Measurements from ENCODE around the gene SRGAP1. TPM values are rescaled to one million over a fixed set of nuclear protein-coding genes. Genes with fewer than 3 reads are reported as not detected.
A peak's percentile ranks its signal among the peaks of the same experiment; 100 is the strongest.
"Not testable (repeated sequence)": the region's sequence is repeated elsewhere in the genome, so short reads cannot be mapped to it uniquely, and the experiment has no call there.

The SRGAP1 gene
- total RNA-seq, 6 experiments from 2014 or later, result 1.3 to 5.0 (median 3.0) TPM

- WGBS (ENCODE audit: insufficient coverage, low coverage, low lambda C conversion rate, missing lambda C conversion rate), result 76% methylated on average over 5 of the region's 9 CpGs
- Histone ChIP-seq H3K4me1 (no peaks in the 10 kb centered on the region), H3K27ac (no peak overlapping the region), H3K27me3 (no peaks in the 10 kb centered on the region), H3K4me3 (no peak overlapping the region), H3K36me3 (no peaks in the 10 kb centered on the region), H3K9me3 (no peaks in the 10 kb centered on the region)
- no peak for DNase-seq
- intact Hi-C loops (cut with DNase I), result loop anchor here (5.0 to 10.0 kb wide), 2 partner anchors 346 to 419 kb away; no protein-coding TSS in a partner anchor
- ATAC-seq, result no peak
- TF ChIP-seq POLR2A (IDR thresholded peaks at IDR 0.05), result no peak
- TF ChIP-seq, protein P1, sequence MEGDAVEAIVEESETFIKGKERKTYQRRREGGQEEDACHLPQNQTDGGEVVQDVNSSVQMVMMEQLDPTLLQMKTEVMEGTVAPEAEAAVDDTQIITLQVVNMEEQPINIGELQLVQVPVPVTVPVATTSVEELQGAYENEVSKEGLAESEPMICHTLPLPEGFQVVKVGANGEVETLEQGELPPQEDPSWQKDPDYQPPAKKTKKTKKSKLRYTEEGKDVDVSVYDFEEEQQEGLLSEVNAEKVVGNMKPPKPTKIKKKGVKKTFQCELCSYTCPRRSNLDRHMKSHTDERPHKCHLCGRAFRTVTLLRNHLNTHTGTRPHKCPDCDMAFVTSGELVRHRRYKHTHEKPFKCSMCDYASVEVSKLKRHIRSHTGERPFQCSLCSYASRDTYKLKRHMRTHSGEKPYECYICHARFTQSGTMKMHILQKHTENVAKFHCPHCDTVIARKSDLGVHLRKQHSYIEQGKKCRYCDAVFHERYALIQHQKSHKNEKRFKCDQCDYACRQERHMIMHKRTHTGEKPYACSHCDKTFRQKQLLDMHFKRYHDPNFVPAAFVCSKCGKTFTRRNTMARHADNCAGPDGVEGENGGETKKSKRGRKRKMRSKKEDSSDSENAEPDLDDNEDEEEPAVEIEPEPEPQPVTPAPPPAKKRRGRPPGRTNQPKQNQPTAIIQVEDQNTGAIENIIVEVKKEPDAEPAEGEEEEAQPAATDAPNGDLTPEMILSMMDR (IDR thresholded peaks at IDR 0.05), result no peak
Observed at GRCh38 chr12:63838411-63838810, 6.1 kb upstream of the SRGAP1 start.

- intact Hi-C loops (cut with DNase I), result no loop called here
- no peak for DNase-seq
- WGBS (ENCODE audit: insufficient coverage, low coverage, low lambda C conversion rate, missing lambda C conversion rate), result 34% methylated on average over 3 of the region's 3 CpGs
- H3K9me3 ChIP-seq, result no peaks in the 10 kb centered on the region
- no peak for ATAC-seq
- no peak overlapping the region for H3K4me3 ChIP-seq
- H3K27ac ChIP-seq, result no peak overlapping the region
- H3K4me1 ChIP-seq, result no peaks in the 10 kb centered on the region
- no peaks in the 10 kb centered on the region for H3K36me3 ChIP-seq
- TF ChIP-seq, protein P1 (IDR thresholded peaks at IDR 0.05), result no peak
- no peak for TF ChIP-seq POLR2A (IDR thresholded peaks at IDR 0.05)
- no peaks in the 10 kb centered on the region for H3K27me3 ChIP-seq
Observed at GRCh38 chr12:63841011-63841410, 3.5 kb upstream of the SRGAP1 start.

- H3K27me3 ChIP-seq, result no peaks in the 10 kb centered on the region
- H3K4me1 ChIP-seq, result no peaks in the 10 kb centered on the region
- no peaks in the 10 kb centered on the region for H3K36me3 ChIP-seq
- no peak for TF ChIP-seq POLR2A (IDR thresholded peaks at IDR 0.05)
- TF ChIP-seq, protein P1 (IDR thresholded peaks at IDR 0.05), result no peak
- H3K9me3 ChIP-seq, result no peaks in the 10 kb centered on the region
- no peak for ATAC-seq
- no peak overlapping the region for H3K27ac ChIP-seq
- whole genome bisulfite sequencing (ENCODE audit: insufficient coverage, low coverage, low lambda C conversion rate, missing lambda C conversion rate), result 38% methylated on average over 4 of the region's 4 CpGs
- intact Hi-C loops (cut with DNase I), result no loop called here
- no peak overlapping the region for H3K4me3 ChIP-seq
- DNase-seq, result no peak
Observed at GRCh38 chr12:63841571-63841970, 2.9 kb upstream of the SRGAP1 start.

- H3K4me1 ChIP-seq; H3K36me3 ChIP-seq; H3K4me3 ChIP-seq; intact Hi-C loops (cut with DNase I); ATAC-seq; H3K27me3 ChIP-seq; DNase-seq; H3K27ac ChIP-seq; H3K9me3 ChIP-seq: not testable (repeated sequence)
- 90% methylated on average over 15 of the region's 17 CpGs for WGBS (ENCODE audit: insufficient coverage, low coverage, low lambda C conversion rate, missing lambda C conversion rate)
Observed at GRCh38 chr12:63842750-63843149, 1.8 kb upstream of the SRGAP1 start.

DNA sequence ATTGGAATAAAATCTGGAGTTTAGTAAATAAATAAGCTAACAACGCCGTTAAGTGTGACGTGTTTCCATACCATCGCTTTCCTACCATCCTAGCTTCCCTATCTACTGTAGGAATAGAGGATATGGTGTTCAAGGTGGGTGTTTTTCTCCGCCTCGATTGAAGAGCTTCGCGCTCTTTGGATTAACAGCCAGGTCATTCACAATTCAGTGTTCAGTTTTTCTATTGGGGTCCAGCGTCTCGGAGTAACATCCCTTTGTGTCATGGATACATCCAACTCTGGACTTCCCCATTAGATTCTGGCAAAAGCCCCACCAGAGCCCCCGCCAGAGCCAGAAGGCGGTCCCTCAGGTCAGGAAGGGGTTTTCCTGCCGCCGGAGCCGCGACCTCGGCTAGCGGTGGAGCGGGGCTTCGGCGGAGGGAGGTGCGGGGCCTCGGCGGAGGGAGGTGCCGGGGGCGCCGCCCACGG lies 1.2 kb upstream of the SRGAP1 start:
- intact Hi-C loops (cut with DNase I), result no loop called here
- Histone ChIP-seq H3K27ac (peak overlapping the region; percentile 66 to 94 (median 78)), H3K9me3 (no peaks in the 10 kb centered on the region), H3K36me3 (no peaks in the 10 kb centered on the region), H3K4me1 (no peaks in the 10 kb centered on the region), H3K4me3 (peak overlapping the region; percentile 74 to 92 (median 80)), H3K27me3 (no peaks in the 10 kb centered on the region)
- WGBS (ENCODE audit: insufficient coverage, low coverage, low lambda C conversion rate, missing lambda C conversion rate), result 41% methylated on average over 10 of the region's 28 CpGs
- no peak for ATAC-seq
- DNase-seq, result no peak
- TF ChIP-seq, protein P1 (IDR thresholded peaks at IDR 0.05), result no peak
- TF ChIP-seq POLR2A (IDR thresholded peaks at IDR 0.05), result no peak

All from right lobe of liver (tissue), 6 donors.